ENCODE results near the gene TMEM69.

GRCh38 chr1:45694823-45695222 is 6.8 kb downstream of the TMEM69 start:
- TF ChIP-seq POLR2AphosphoS5 (IDR thresholded peaks at IDR 0.05; ENCODE audit: low read depth): no peak
- TF ChIP-seq CTCF (IDR thresholded peaks at IDR 0.05; ENCODE audit: insufficient read depth, low read length): no peak
- TF ChIP-seq GABPA (IDR thresholded peaks at IDR 0.05; ENCODE audit: low read depth): no peak
- TF ChIP-seq REST (IDR thresholded peaks at IDR 0.05; ENCODE audit: insufficient replicate concordance, low read depth): no peak
- TF ChIP-seq SPI1 (IDR thresholded peaks at IDR 0.05; ENCODE audit: borderline replicate concordance, low read depth): no peak
